SK-N-MC (cell line): ENCODE measurements around the gene ITGB2.

Experiments
- EZH2 ChIP-seq: fragments of 200-600 bp; sonication (generic); IDR thresholded peaks from one replicate; pipeline ENCODE4 v1.6.1; 2017; ENCODE audit warnings: antibody characterized with exemption
- POLR2AphosphoS5 ChIP-seq: IDR thresholded peaks from 2 replicates; pipeline ENCODE4 v1.6.1; 2012; ENCODE audit warnings: mild to moderate bottlenecking, low read depth, low read length, borderline replicate concordance

- TF ChIP-seq POLR2AphosphoS5 = no peak
- TF ChIP-seq EZH2 = no peak
These were observed 50.6 kb downstream of the ITGB2 start for GRCh38 chr21:44869781-44870747.
